ENCODE measurements around the gene HIP1.
"Not testable (repeated sequence)": the region's sequence is repeated elsewhere in the genome, so short reads cannot be mapped to it uniquely, and the experiment has no call there.

HIP1 gene

DNA sequence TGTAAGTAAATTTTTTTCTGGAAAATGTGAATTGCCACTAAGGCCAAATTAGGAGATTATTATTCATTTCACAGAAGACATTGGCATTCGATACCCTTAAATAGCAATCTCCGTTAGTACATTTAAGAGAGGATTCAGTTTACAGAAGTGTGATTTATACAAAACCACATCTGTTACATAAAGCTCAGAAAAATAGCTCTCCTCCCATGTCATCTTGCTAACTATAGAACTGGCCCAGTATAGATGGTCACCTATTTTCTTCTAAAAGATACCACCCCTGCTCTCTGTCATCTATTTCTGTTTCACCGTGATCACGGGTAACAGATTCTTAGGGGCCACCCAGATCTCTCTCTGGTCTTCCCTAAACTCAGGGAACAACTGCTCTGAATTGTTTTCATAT lies 119.1 kb downstream of the HIP1 start:
- in situ Hi-C loops (cut with HindIII; ENCODE audit: low sequenced_read_pairs): no loop called here

- in situ Hi-C loops (cut with HindIII; ENCODE audit: low sequenced_read_pairs): no loop called here
These were observed 121.0 kb downstream of the HIP1 start for GRCh38 chr7:75617634-75618234.

- in situ Hi-C loops (cut with HindIII; ENCODE audit: low sequenced_read_pairs): no loop called here
These were observed 122.1 kb downstream of the HIP1 start for GRCh38 chr7:75616421-75617167.

GRCh38 chr7:75614401-75614800 lies 124.3 kb downstream of the HIP1 start:
- in situ Hi-C loops (cut with HindIII; ENCODE audit: low sequenced_read_pairs): no loop called here

DNA sequence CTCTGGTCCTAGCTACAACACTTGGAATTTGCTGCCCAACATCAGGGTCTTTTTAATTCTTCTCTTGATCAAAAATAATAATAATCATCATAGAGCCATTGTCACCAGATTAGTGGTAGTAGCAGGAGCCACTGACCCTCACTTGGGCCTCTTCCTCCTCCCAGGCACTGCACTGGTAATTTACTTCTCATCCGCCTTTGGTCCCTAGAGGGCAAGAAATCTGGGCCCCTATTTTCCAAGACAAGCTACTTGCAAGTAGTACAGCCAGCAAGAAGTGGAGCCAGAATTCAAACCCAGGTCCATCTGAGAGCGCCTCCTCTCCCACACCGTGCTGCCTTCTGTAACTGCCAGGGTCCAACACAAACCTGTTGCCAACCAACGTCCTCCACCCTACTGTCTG lies 125.4 kb downstream of the HIP1 start:
- in situ Hi-C loops (cut with HindIII; ENCODE audit: low sequenced_read_pairs): no loop called here

- in situ Hi-C loops (cut with HindIII; ENCODE audit: low sequenced_read_pairs): no loop called here
These were observed 127.1 kb downstream of the HIP1 start for GRCh38 chr7:75611557-75612178.

DNA sequence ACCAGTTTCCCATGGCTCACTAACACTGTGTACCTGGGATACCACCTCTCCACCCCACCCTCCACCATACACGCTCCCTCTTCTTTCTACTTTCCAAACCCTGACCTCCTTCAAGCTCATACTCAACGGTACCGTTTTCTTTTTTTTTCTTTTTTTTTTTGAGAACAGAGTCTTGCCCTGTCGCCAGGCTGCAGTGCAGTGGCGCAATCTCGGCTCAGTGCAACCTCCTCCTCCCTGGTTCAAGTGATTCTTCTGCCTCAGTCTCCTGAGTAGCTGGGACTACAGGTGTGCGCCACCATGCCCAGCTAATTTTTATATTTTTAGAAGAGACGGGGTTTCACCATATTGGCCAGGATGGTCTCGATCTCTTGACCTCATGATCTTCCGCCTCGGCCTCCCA lies 129.3 kb downstream of the HIP1 start:
- in situ Hi-C loops (cut with HindIII; ENCODE audit: low sequenced_read_pairs): not testable (repeated sequence)

DNA sequence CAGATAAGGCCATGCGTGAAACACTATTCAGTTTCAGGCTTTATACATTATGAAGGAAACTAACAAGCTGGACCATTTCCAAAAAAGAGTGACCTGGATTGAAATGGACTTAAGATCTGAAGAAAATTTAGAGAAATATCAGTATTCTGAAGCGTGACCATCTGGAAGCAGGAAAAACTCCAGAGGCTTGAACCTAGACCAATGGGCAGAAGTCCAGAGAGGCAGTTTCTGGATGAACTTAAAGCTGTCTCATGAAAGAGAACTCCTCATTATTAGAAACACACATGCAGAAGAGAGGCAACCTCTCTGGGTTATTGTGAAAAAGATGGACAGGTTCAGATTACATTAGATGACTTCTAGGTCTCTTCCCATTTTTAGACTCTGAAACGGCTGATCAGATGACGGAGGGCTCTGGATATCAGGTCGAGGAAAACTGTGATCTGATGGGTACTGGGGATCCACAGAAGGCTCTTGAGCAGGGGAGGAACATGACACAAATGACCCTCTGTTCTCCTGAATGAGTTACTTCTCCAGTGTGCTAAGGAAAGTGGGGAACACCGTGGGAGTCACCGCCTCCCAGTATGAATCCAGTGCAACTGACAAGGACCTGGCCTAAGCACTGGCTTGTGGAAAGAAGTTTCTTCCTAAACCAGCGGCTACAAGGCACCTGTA lies 130.2 kb downstream of the HIP1 start:
- in situ Hi-C loops (cut with HindIII; ENCODE audit: low sequenced_read_pairs): no loop called here

DNA sequence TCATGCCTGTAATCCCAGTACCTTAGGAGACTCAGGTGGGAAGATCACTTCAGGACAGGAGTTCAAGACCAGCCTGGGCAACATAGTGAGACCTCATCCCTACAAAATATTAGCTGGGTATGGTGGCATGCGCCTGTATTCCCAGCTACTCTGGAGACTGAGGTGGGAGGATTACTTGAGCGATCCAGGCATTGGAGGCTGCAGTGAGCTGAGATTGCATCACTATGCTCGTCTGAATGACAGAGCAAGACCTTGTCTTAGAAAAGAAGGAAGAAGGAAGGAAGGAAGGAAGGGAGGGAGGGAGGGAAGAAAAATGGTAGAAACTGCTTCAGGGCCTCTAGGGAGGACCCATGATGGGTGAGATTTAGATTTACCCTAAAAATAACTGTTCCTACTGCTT lies 134.3 kb downstream of the HIP1 start:
- in situ Hi-C loops (cut with HindIII; ENCODE audit: low sequenced_read_pairs): no loop called here

- in situ Hi-C loops (cut with HindIII; ENCODE audit: low sequenced_read_pairs): not testable (repeated sequence)
These were observed 135.9 kb downstream of the HIP1 start for GRCh38 chr7:75602831-75603230.

- in situ Hi-C loops (cut with HindIII; ENCODE audit: low sequenced_read_pairs): no loop called here
These were observed 137.2 kb downstream of the HIP1 start for GRCh38 chr7:75601539-75601938.

GRCh38 chr7:75600748-75601147 lies 138.0 kb downstream of the HIP1 start:
- in situ Hi-C loops (cut with HindIII; ENCODE audit: low sequenced_read_pairs): not testable (repeated sequence)

- in situ Hi-C loops (cut with HindIII; ENCODE audit: low sequenced_read_pairs): loop anchor here (25.0 kb wide), 1 partner anchor 163 kb away; the partner anchor contains the start of gene CCL26
These were observed 139.4 kb downstream of the HIP1 start for GRCh38 chr7:75599244-75599781.

DNA sequence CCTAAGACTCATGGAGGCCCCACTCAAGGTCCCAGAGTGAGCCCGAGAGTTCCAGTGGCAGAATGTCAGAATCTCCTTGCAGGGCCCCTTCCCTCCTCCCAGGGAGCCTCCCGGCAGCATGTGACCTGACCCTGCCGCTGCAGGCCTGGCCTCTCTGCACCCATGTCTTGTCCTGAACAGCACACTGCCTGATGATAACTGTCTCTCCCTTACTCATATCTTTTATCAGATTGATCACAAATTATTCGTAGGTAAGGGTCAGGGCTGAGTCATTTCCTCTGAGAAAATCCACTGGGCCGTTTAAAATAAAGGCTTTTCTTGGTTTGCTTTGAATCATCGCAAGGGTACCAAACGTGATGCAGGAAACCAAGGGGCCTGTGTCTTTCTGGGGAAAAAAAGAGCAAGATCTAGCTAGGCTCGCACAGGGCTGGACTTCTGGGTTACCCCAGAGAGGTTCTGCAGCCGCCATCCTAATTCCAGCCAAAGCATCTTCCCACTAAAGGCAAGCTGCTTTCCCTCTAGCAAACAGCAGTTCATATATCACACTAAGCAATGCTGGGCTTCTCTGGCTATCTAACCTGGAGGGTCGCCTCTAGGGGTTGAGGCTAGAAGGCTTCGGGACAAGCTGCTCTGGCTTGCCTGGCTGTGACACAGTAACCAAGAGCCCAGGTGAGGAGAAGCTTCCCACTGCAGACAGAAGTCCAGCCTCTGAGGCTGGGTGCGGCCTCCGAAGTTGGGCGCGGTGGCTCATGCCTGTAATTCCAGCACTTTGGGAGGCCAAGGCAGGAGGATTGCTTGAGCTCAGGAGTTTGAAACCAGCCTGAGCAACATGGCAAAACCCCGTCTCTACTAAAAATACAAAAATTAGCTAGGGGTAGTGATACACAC lies 141.8 kb downstream of the HIP1 start:
- in situ Hi-C loops (cut with HindIII; ENCODE audit: low sequenced_read_pairs): loop anchor here (25.0 kb wide), 1 partner anchor 165 kb away; the partner anchor contains the start of gene CCL26

GRCh38 chr7:75595766-75596165 lies 143.0 kb downstream of the HIP1 start:
- in situ Hi-C loops (cut with HindIII; ENCODE audit: low sequenced_read_pairs): loop anchor here (25.0 kb wide), 1 partner anchor 167 kb away; the partner anchor contains the start of gene CCL26

DNA sequence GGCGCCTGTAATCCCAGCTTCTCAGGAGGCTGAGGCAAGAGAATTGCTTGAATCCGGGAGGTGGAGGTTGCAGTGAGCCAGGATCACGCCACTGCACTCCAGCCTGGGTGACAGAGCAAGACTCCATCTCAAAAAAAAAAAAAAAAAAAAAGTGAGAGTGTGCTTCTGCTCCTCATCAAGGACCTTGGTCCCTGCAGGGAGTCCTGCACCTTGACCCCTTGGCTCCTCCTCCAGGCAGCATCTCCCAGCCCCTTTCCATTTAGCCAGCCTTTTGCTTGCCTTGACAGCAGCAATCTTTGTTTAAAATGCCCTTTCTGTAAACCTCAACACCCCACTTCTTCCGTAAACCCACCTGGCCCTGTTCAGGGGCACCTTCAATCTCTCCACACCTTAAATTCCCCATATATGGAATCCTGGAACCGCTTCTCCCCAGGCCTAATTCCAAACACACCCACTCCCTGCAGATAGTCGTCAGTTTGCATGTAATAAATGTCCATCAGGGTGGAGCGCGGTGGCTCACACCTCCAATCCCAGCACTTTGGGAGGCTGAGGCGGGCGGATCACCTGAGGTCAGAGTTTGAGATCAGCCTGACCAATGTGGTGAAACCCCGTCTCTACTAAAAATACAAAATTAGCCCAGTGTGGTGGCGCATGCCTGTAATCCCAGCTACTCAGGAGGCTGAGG lies 145.1 kb downstream of the HIP1 start:
- in situ Hi-C loops (cut with HindIII; ENCODE audit: low sequenced_read_pairs): loop anchor here (25.0 kb wide), 1 partner anchor 169 kb away; the partner anchor contains the start of gene CCL26

GRCh38 chr7:75591467-75592255 lies 147.1 kb downstream of the HIP1 start:
- in situ Hi-C loops (cut with HindIII; ENCODE audit: low sequenced_read_pairs): loop anchor here (25.0 kb wide), 1 partner anchor 171 kb away; the partner anchor contains the start of gene CCL26

GRCh38 chr7:75590373-75591005 lies 148.3 kb downstream of the HIP1 start:
- in situ Hi-C loops (cut with HindIII; ENCODE audit: low sequenced_read_pairs): loop anchor here (25.0 kb wide), 1 partner anchor 172 kb away; the partner anchor contains the start of gene CCL26
